ENCODE data around the gene CACNA2D1.

GRCh38 chr7:82085116-82085515 lies 358.5 kb downstream of the CACNA2D1 start:
- TF ChIP-seq POLR2A (IDR thresholded peaks at IDR 0.05) (no peak), POLR2AphosphoS5 (IDR thresholded peaks at IDR 0.05) (no peak)
